Uterus (tissue), 2 donors: ENCODE results near the gene SHROOM2.

ENCODE experiments used
- POLR2A ChIP-seq, 2 donors: fragments of 450-650 bp; IDR thresholded peaks; one replicate each; pipeline ENCODE4 v1.6.1; 2016; ENCODE audit warnings: antibody characterized with exemption in 2 of 2, mild to moderate bottlenecking in 1 of 2, moderate library complexity in 1 of 2
- TF ChIP-seq, protein P1 (sequence below), 4 experiments: fragments of 200-600 bp in 2 of 4; fragments of 450-650 bp in 2 of 4; sonication (generic) in 2 of 4; IDR thresholded peaks; one replicate each; pipeline ENCODE4 v1.5.1; 2016 to 2019; ENCODE audit warnings: antibody characterized with exemption in 4 of 4, mild to moderate bottlenecking in 2 of 4, moderate library complexity in 1 of 4

DNA sequence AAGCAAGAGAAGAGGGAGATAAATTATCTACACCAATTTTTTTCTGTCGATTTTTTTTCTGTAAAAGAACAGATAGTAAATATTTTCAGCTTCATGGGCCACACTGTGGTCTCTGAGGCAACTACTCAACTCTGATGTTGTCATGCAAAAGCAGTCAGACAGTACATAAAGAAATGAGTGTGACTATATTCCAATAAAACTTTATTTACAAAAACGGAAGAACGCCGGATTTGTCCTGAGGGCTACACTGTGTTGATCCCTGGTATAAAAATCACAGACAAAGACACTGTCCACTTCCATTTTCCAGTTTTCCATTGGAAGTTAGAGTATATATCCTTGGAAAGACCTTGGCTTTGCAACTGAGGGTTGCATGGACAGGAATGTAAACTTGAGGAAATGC is 38.6 kb upstream of the SHROOM2 start:
- TF ChIP-seq, protein P1, sequence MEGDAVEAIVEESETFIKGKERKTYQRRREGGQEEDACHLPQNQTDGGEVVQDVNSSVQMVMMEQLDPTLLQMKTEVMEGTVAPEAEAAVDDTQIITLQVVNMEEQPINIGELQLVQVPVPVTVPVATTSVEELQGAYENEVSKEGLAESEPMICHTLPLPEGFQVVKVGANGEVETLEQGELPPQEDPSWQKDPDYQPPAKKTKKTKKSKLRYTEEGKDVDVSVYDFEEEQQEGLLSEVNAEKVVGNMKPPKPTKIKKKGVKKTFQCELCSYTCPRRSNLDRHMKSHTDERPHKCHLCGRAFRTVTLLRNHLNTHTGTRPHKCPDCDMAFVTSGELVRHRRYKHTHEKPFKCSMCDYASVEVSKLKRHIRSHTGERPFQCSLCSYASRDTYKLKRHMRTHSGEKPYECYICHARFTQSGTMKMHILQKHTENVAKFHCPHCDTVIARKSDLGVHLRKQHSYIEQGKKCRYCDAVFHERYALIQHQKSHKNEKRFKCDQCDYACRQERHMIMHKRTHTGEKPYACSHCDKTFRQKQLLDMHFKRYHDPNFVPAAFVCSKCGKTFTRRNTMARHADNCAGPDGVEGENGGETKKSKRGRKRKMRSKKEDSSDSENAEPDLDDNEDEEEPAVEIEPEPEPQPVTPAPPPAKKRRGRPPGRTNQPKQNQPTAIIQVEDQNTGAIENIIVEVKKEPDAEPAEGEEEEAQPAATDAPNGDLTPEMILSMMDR (IDR thresholded peaks at IDR 0.05) = no peak
- no peak for TF ChIP-seq POLR2A (IDR thresholded peaks at IDR 0.05)
